HepG2 (cell line): Measurements from ENCODE around the gene TPGS1.

Experiments
- CBX1 ChIP-seq: IDR thresholded peaks from one replicate; pipeline ENCODE4 v1.6.1; 2016; ENCODE audit warnings: antibody characterized with exemption, low read depth
- FOXM1 ChIP-seq: sonication (generic); formaldehyde crosslinking; IDR thresholded peaks from 2 replicates; pipeline ENCODE4 v1.5.0; 2020; ENCODE audit warnings: missing genetic modification reagents
- KLF11 ChIP-seq: IDR thresholded peaks from 2 replicates; pipeline ENCODE4 v1.6.1; 2016; ENCODE audit warnings: missing compliant biosample characterization
- KLF12 ChIP-seq: sonication (generic); formaldehyde crosslinking; IDR thresholded peaks from 2 replicates; pipeline ENCODE4 v1.4.0; 2020; ENCODE audit warnings: missing genetic modification reagents, borderline replicate concordance
- MAFG ChIP-seq: sonication (generic); formaldehyde crosslinking; IDR thresholded peaks from 2 replicates; pipeline ENCODE4 v1.5.1; 2020; ENCODE audit warnings: mild to moderate bottlenecking, missing genetic modification reagents
- SP1 ChIP-seq, 2 experiments: fragments of 450-650 bp in 1 of 2; sonication (generic) in 1 of 2; formaldehyde crosslinking in 1 of 2; IDR thresholded peaks; 2 replicates each; pipeline versions ENCODE4 v1.4.0 to v1.6.1; 2016 to 2020; ENCODE audit warnings: missing genetic modification reagents in 1 of 2

DNA sequence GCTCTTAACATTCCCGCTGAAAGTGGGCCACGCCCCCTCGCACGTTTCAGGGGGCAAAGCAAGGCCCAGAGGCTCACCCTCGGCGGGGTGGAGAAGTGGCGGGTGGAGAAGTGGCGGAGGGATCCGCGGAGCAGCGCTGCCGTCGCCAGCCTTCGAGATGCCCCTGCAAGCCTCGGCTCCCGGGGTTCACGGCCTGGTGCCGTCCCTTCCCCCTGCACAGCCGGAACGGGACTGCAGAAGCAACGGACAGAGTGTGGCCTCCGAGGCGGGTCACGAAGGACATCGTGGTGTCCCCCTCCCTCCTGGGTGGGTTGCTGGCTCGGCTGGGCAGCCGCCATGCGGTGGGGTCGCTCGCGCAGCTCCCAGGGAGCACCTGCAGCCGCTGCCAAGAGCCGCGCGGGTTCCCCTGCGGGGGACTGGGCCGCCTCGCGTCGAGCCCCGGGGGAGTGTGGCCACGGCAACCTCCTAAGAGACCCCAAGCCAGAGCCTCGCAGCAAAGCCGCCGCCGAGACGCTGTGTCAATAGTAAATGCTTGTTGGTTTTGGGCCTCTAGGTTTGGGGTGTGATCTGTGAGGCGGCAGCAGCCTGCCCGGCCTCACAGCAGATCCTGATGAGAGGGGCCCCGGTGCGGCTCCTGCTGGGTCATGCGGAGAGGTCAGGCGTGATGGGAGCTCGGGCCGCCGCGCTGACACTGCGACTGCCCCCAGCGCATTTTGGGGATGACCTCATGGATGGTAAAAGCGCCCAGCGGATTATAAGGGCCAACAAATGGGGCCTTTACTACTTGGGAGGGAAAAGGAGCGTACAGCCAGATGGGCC is 5.5 kb downstream of the TPGS1 start:
- no peak for TF ChIP-seq MAFG (CRISPR knock-in tag)
- TF ChIP-seq KLF12 (CRISPR knock-in tag): no peak
- TF ChIP-seq CBX1: no peak
- no peak for TF ChIP-seq FOXM1
- TF ChIP-seq KLF11: no peak
- no peak for TF ChIP-seq SP1 (IDR thresholded peaks at IDR 0.05)
- no peak for TF ChIP-seq SP1 (CRISPR knock-in tag; IDR thresholded peaks at IDR 0.05)
